Lower leg skin (tissue), 4 donors: ENCODE measurements around the gene WNT2. TPM values are rescaled to one million over a fixed set of nuclear protein-coding genes. Genes with fewer than 3 reads are reported as not detected.

ENCODE experiments used
- DNase-seq, 2 donors: peaks; one replicate each; pipeline ENCODE4 v3.0.0-alpha.2; 2019; ENCODE audit warnings: low spot score in 2 of 2
- H3K4me3 ChIP-seq: fragments of 200-600 bp; sonication (generic); 2 replicates; pipeline ENCODE4 v1.5.1; 2017; ENCODE audit warnings: mild to moderate bottlenecking, low read depth; ENCODE audit not compliant: poor library complexity, severe bottlenecking
- POLR2A ChIP-seq, 2 donors: fragments of 450-650 bp; IDR thresholded peaks; one replicate each; pipeline ENCODE4 v1.6.1; 2016 to 2017; ENCODE audit warnings: antibody characterized with exemption in 2 of 2, mild to moderate bottlenecking in 1 of 2, moderate library complexity in 1 of 2
- WGBS, 2 donors: methylation state at CpG; one replicate each; pipeline ENCODE4 v1.1.5; 2018; 5-methylcytosine and 5-hydroxymethylcytosine counted together
- intact Hi-C: fragments of 100-400 bp; cut with DNase I; formaldehyde crosslinking; loops from one replicate; pipeline ENCODE4 v1.15.0; 2023; ENCODE audit warnings: low total_unique reads
- total RNA-seq, 4 donors: library from RNA; depleted of rRNA; stranded (reverse); fragments of >200 nt; gene quantifications; one replicate each; pipeline ENCODE4 v1.1.0, GENCODE V29; 2016
- TF ChIP-seq, protein P1 (sequence below), 3 donors: fragments of 450-650 bp; IDR thresholded peaks; one replicate each; pipeline ENCODE4 v1.5.1; 2016; ENCODE audit warnings: antibody characterized with exemption in 3 of 3, mild to moderate bottlenecking in 3 of 3, moderate library complexity in 2 of 3

WNT2 gene
- total RNA-seq, 4 donors from 2014 or later = 0.69 to 1.5 (median 1.1) TPM

DNA sequence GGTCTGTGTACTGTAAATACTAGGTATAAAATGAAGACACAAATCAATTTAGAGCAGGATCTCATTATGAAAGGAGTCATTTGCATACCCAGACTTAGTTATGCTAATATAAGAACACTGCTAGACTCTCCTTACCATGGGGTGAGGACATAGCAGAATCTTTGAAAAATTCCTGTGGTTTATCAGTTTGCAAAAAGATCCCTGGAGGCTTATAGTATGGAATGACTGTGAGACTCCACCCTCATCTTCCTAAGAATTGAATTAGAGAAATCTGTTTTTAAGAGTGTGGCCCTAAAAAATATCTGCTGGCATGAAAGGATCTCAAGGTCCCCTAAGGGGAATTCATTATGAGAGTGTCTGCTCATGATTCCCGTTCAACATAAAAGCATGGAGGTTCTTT, 63.2 kb downstream of the WNT2 start:
- no peak overlapping the region for H3K4me3 ChIP-seq
- no peak for DNase-seq
- 0 to 26% methylated on average over 1 of the region's 1 CpG for WGBS, 2 donors
- TF ChIP-seq POLR2A (IDR thresholded peaks at IDR 0.05) = no peak
- TF ChIP-seq, protein P1, sequence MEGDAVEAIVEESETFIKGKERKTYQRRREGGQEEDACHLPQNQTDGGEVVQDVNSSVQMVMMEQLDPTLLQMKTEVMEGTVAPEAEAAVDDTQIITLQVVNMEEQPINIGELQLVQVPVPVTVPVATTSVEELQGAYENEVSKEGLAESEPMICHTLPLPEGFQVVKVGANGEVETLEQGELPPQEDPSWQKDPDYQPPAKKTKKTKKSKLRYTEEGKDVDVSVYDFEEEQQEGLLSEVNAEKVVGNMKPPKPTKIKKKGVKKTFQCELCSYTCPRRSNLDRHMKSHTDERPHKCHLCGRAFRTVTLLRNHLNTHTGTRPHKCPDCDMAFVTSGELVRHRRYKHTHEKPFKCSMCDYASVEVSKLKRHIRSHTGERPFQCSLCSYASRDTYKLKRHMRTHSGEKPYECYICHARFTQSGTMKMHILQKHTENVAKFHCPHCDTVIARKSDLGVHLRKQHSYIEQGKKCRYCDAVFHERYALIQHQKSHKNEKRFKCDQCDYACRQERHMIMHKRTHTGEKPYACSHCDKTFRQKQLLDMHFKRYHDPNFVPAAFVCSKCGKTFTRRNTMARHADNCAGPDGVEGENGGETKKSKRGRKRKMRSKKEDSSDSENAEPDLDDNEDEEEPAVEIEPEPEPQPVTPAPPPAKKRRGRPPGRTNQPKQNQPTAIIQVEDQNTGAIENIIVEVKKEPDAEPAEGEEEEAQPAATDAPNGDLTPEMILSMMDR (IDR thresholded peaks at IDR 0.05) = no peak
- intact Hi-C loops = no loop called here

DNA sequence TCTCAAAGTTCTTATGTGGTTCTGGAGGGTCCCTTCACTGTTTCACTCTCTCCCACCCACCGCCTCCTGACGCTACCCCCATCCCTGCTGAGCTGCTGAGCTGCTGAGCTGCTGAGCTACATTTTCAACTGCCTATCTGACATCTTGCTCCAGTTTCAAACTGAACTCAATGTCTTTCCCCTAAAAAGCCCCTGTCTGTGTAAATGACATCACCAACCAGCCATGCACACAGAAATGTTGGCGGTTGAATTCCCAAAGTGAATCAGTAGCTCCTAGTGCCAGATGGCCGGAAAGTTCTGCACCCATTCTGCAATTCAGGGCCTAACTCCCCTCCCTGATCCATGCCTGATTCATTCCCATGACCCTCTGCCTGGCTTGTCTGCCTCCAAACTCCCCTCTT, 71.2 kb downstream of the WNT2 start:
- intact Hi-C loops = no loop called here
- WGBS, 2 donors = 83 to 85% methylated on average over 4 of the region's 4 CpGs
- TF ChIP-seq POLR2A (IDR thresholded peaks at IDR 0.05) = no peak
- TF ChIP-seq, protein P1 (IDR thresholded peaks at IDR 0.05) = no peak
- no peak overlapping the region for H3K4me3 ChIP-seq
- no peak for DNase-seq

DNA sequence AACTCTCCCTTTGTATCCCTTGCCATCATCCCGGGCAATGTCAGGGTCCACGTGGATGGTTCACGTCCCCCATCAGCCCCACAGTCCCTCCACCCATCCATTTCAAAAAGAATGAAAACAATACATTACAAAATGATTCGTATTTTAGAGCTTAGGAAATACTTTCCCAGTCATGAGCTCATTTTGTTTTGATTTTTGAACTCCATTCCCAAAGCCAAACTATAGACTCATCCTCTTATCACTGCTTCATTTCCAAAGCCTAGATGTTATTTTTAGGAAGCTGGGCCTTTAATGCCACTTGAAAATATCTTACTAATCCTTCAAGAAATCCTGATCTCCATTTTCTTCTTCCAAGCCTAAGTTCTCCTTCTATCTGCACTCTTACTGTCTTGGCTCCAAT, 72.1 kb downstream of the WNT2 start:
- WGBS, 2 donors = 62 to 69% methylated on average over 4 of the region's 4 CpGs
- no peak for TF ChIP-seq POLR2A (IDR thresholded peaks at IDR 0.05)
- TF ChIP-seq, protein P1 (IDR thresholded peaks at IDR 0.05) = no peak

DNA sequence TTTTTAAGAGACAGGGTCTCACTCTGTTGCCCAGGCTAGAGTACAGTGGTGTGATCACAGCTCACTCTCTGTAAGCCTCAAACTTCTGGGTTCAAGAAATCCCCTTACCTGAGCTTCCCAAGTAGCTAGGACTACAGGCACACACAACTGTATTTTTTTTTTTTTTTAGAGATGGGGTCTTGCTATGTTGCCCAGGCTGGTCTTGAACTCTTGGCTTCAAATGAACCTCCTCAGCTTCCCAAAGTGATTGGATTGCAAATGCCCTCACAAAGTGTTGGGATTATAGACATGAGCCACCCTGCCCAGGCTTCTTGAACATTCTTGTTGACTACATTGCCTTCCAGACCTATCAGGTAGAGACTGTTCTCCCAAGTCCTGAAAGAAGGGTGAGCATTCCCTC, 72.6 kb downstream of the WNT2 start:
- TF ChIP-seq POLR2A (IDR thresholded peaks at IDR 0.05) = no peak
- TF ChIP-seq, protein P1 (IDR thresholded peaks at IDR 0.05) = no peak
- no peak for DNase-seq
- H3K4me3 ChIP-seq = no peak overlapping the region
- intact Hi-C loops = no loop called here

More for the DNA sequence above, 72.1 kb downstream of the WNT2 start:
- intact Hi-C loops = no loop called here
- H3K4me3 ChIP-seq = no peak overlapping the region
- no peak for DNase-seq

DNA sequence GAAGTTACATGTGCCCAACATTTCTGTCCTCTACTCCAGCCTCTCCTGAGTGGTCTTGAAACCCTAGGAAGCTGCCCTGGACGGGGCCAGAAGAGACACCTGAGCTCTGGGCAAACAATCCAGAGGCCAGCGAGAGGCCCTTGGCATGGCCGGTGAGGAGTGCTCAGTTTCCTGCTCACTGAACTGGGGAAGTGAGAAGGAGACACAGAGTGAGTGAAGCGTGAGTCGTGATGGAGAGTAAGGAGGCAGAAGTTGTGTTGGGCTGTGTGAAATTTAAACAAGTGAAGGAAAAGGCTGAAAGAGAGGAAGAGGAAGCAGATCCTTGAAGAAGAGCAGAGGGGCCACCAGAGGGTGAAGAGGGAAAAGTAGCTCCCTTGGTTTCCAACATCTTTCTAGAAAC, 73.2 kb downstream of the WNT2 start:
- intact Hi-C loops = no loop called here
- 90 to 95% methylated on average over 5 of the region's 5 CpGs for WGBS, 2 donors
- no peak overlapping the region for H3K4me3 ChIP-seq
- TF ChIP-seq POLR2A (IDR thresholded peaks at IDR 0.05) = no peak
- TF ChIP-seq, protein P1 (IDR thresholded peaks at IDR 0.05) = no peak
- no peak for DNase-seq

DNA sequence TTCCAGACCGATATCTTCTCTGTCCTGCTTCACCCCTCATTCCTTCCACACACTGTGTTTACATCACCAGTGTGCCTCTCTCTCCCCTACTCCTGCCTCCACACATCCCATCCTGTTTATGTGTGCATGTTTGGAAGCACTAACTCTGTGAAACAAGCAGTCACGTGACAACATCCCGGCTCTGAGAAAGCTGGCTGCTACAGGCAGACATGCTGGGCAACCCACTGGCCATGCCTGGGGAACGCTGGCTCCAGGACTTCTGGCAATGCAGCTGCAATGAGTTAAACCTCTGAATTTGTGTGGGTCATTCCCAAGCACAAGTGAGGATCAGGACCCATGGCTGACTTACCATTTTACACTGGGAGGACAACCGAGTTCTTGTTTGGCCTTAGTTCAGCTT, 74.0 kb downstream of the WNT2 start:
- intact Hi-C loops = no loop called here
- DNase-seq = no peak
- no peak overlapping the region for H3K4me3 ChIP-seq
- 53 to 55% methylated on average over 5 of the region's 5 CpGs for WGBS, 2 donors
- TF ChIP-seq, protein P1 (IDR thresholded peaks at IDR 0.05) = no peak
- no peak for TF ChIP-seq POLR2A (IDR thresholded peaks at IDR 0.05)
